GM13977 (cell line): Measurements from ENCODE around the gene DNAH10.

Experiments
- DNase-seq: peaks from one replicate; pipeline ENCODE4 v3.0.0; 2012; ENCODE audit warnings: low spot score
- in situ Hi-C: fragments of 300-500 bp; cut with MboI; formaldehyde crosslinking; loops from one replicate; pipeline ENCODE4 v1.12.0; 2022; ENCODE audit warnings: low sequenced_read_pairs, low pct_unique_long_range_greater_than_20kb, mixed read lengths, inconsistent platforms; ENCODE audit not compliant: unreplicated experiment
- TF ChIP-seq, protein P1 (sequence below): IDR thresholded peaks from 2 replicates; pipeline ENCODE4 v1.5.1; 2012; ENCODE audit warnings: mild to moderate bottlenecking, control low read depth; ENCODE audit not compliant: insufficient read depth; ENCODE audit errors: extremely low read depth, missing control alignments

DNAH10 gene

DNA sequence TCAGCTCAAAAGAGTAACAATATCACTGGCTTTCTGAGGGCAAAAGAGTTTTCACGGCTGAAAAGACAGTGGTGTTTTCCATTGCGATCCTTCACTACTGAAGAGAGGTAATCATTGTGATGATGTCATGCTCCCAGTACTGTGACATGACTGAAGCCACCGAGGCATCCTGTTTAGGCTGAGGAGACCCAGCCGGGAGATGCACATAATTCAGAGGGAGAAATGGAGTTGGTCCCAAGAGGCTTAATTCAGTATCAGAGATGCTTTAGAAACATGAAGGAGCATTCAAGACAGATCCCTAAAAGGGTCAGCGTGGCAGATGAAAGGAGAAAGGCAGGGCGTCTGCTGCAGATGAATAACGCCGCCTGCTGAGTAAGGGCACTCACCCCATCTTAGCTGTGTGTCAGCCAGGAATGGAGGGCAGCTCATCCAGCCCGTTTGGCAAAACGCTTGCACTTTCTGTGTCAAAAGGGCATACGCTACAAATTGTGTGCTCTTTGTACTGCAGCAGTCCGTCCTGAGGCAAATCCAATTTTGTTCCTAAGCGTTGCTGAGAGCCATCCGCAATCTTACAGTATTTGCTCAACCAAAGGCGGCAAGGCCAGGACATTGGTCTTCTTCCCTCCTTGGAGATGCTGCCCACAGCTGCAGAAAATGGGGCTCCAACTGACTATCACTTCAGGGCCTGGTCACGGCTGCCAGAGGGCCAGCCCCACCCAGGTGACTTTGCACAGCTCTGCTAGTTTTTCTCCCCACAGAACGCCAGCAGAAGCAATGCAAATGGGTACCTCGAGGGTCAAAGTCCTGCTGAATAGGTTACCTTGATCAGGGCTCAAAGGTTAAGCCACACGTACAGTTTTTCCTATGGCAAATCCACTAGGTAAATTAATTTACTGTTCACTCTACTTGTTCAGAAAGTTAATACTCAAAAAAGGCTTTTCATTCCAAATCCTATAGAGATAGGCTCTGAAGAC lies 187.0 kb downstream of the DNAH10 start:
- in situ Hi-C loops: no loop called here
- TF ChIP-seq, protein P1, sequence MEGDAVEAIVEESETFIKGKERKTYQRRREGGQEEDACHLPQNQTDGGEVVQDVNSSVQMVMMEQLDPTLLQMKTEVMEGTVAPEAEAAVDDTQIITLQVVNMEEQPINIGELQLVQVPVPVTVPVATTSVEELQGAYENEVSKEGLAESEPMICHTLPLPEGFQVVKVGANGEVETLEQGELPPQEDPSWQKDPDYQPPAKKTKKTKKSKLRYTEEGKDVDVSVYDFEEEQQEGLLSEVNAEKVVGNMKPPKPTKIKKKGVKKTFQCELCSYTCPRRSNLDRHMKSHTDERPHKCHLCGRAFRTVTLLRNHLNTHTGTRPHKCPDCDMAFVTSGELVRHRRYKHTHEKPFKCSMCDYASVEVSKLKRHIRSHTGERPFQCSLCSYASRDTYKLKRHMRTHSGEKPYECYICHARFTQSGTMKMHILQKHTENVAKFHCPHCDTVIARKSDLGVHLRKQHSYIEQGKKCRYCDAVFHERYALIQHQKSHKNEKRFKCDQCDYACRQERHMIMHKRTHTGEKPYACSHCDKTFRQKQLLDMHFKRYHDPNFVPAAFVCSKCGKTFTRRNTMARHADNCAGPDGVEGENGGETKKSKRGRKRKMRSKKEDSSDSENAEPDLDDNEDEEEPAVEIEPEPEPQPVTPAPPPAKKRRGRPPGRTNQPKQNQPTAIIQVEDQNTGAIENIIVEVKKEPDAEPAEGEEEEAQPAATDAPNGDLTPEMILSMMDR: no peak
- no peak for DNase-seq

DNA sequence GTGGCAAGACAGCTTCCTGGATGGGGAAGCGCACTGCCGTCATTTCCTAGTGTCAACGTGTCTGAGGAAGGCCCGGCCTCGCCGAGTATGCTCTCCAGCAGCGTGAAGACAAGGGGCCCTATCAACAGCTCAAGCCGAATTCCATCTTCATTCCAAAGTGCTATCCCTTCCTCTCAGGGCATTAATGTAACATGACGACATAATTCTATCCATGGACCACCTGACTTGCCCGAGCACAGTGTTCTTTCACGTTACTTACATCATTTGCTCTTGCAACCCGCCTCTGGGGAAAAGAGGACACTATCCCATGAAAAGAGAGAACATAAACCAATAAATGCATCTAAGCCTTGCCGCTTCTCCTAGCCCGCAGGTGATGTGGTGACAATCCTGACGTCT lies 187.7 kb downstream of the DNAH10 start:
- DNase-seq: no peak
- TF ChIP-seq, protein P1: no peak
- in situ Hi-C loops: no loop called here

- in situ Hi-C loops: no loop called here
- TF ChIP-seq, protein P1: no peak
- no peak for DNase-seq
Measured at GRCh38 chr12:123950476-123951349, 188.6 kb downstream of the DNAH10 start.

DNA sequence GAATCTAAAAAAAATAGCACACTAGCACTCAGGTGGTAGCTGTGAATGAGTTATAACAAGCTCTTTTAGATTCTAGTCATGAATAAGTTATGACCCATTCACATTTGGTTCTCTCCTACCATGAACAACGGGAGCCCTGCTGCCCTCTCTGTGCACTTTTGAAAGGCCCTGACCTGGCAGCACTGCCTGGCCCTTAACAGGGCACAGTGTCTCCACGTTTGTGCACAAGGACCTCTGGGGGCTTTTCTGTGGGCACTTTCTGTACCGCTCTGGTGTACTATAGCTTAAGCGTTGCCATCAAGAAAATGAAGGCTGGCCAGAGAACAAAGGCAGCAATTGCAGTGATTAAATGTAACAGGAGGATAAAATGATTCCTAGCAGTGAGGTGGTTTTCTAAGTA lies 189.4 kb downstream of the DNAH10 start:
- no peak for DNase-seq
- in situ Hi-C loops: no loop called here
- TF ChIP-seq, protein P1: no peak

- in situ Hi-C loops: no loop called here
- TF ChIP-seq, protein P1: no peak
Measured at GRCh38 chr12:123952037-123952436, 189.9 kb downstream of the DNAH10 start.

DNA sequence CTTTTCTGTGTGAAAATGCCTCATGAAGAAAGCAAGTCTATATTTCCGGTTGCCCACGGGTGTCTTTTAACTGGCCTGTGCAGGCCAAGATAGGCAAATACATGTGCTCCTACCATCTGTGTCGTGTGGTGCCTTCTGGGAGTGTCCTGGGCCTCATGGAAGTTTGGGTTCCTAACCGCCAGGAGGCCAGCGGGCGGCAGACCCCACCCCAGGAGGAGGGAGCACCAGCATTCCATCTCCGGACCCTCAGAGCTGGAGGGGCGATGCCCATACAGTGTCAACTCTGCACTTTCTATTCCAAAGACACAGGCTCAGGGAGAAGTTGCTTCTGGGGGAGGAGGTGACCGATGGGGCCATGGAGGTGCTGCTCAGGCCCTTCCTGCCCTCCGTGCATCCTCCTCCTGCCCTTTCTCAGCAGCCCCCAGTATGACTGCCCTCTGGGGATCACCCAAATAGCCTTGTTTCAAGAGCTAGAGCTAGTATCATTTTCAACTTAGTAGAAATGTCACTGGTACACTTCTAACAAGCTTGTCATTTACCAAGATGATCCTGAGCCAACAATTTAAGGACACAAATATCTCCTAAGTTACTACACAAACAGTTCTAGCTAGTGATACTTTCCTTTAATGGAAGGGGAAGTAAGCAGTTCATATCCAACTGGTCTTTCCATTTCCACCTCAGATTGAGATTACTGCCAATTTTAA lies 192.7 kb downstream of the DNAH10 start:
- TF ChIP-seq, protein P1: no peak
- in situ Hi-C loops: no loop called here
- DNase-seq: no peak

More at GRCh38 chr12:123952037-123952436, 189.9 kb downstream of the DNAH10 start:
- DNase-seq: no peak
